ES-I3 (cell line): ENCODE measurements around the gene NSF.
"Not testable (repeated sequence)": the region's sequence is repeated elsewhere in the genome, so short reads cannot be mapped to it uniquely, and the experiment has no call there.

Experiments
- H3K36me3 ChIP-seq: 2 replicates; pipeline ENCODE4 v1.6.1; 2013; ENCODE audit warnings: mild to moderate bottlenecking, low read length, control low read depth, moderate library complexity; ENCODE audit not compliant: insufficient read depth
- H3K4me1 ChIP-seq: 2 replicates; pipeline ENCODE4 v1.6.1; 2013; ENCODE audit warnings: mild to moderate bottlenecking, control low read depth, low read length; ENCODE audit not compliant: insufficient read depth
- H3K9ac ChIP-seq: 2 replicates; pipeline ENCODE4 v1.6.1; 2013; ENCODE audit warnings: low read depth, mild to moderate bottlenecking, low read length, moderate library complexity
- H3K9me3 ChIP-seq: 2 replicates; pipeline ENCODE4 v1.6.1; 2013; ENCODE audit warnings: mild to moderate bottlenecking, low read length, moderate library complexity; ENCODE audit not compliant: control insufficient read depth, insufficient read depth

Gene NSF

DNA sequence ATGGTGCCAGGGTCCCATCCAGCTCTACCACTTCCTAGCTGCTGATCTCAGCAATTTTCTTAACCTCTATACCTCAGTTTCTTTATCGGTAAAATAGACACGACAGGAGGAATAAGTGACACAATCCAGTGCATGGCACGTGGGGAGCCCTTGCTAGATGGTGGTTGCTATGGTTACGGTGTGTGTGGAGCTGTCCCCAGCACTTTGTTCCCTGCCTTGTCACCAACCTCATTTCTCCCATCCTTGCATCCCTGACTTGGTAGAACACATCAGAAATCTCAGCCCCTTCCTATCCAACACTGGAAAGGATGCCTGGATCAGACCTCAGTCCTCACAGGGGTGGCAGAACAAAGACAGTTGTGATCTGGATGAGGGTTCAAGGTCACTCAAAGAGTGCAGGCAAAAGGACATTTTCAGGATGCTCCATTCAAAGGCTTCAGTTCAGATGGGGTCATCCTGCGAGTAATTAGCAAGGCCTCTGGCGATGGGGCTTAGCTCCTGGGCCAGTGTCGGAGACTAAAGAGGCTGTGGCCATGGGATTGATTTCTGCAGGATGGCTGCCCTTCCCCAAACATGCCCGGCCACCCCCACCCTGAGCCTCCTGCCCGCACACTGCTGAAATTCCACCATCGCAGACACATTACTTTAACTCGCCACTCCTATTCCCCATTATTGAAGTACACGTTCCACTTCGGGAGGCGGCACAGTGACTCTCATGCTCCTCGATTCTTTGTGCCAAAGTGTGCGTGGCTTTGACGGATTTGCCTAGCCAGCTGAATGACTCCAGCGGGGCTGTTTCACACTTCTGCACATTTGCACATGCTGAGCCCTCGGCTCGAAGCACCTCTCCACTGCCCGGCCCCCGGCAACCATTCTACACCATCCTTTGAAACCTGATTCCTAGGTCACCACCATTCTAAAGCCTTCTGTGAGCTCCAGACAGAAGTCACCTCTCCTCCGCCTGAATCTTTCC is 187.8 kb downstream of the NSF start:
- H3K4me1 ChIP-seq, result peaks cover 19% of the 10 kb centered on the region
- no peak overlapping the region for H3K9ac ChIP-seq
- no peaks in the 10 kb centered on the region for H3K9me3 ChIP-seq
- H3K36me3 ChIP-seq, result no peaks in the 10 kb centered on the region

- Histone ChIP-seq H3K9ac (no peak overlapping the region), H3K9me3 (no peaks in the 10 kb centered on the region), H3K36me3 (no peaks in the 10 kb centered on the region), H3K4me1 (0 out of 2 replicates have a peak, but pooled peaks cover 3% of the 10 kb centered on the region)
Observed at GRCh38 chr17:46780003-46780373, 189.5 kb downstream of the NSF start.

GRCh38 chr17:46782250-46782953 is 191.9 kb downstream of the NSF start:
- Histone ChIP-seq H3K4me1 (peaks cover 10% of the 10 kb centered on the region; the same call in 1 of the 2 replicates), H3K9ac (no peak overlapping the region), H3K9me3 (no peaks in the 10 kb centered on the region), H3K36me3 (no peaks in the 10 kb centered on the region)

- no peaks in the 10 kb centered on the region for H3K9me3 ChIP-seq
- peaks cover 10% of the 10 kb centered on the region; the same call in 1 of the 2 replicates for H3K4me1 ChIP-seq
- H3K9ac ChIP-seq, result no peak overlapping the region
- H3K36me3 ChIP-seq, result no peaks in the 10 kb centered on the region
Observed at GRCh38 chr17:46783031-46783593, 192.6 kb downstream of the NSF start.

DNA sequence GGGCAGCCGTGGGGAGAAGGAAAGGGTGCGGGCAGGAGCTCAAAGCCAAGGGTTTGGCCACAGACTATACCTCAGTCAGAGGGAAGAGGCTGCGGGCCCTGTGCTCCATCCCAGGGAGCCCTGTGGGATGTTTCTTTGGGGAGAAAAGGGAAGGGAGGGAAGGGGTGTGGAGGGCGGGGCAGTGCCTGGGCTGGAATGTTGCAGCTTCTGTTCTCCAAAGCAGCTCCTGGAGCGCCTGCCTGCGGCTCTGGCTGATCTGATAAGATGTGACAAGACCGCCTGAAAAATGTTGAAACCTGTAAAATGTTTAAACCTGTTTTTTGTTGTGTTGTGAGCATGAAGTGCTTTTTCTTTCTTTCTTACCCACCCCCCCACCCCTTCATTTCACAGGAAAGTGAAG is 195.2 kb downstream of the NSF start:
- Histone ChIP-seq H3K36me3 (no peaks in the 10 kb centered on the region), H3K9ac (no peak overlapping the region), H3K4me1 (peaks cover 15% of the 10 kb centered on the region; the same call in 1 of the 2 replicates), H3K9me3 (no peaks in the 10 kb centered on the region)

GRCh38 chr17:46787478-46787877 is 197.0 kb downstream of the NSF start:
- peaks cover 18% of the 10 kb centered on the region; the same call in 1 of the 2 replicates for H3K4me1 ChIP-seq
- no peaks in the 10 kb centered on the region for H3K9me3 ChIP-seq
- no peaks in the 10 kb centered on the region for H3K36me3 ChIP-seq
- no peak overlapping the region for H3K9ac ChIP-seq

DNA sequence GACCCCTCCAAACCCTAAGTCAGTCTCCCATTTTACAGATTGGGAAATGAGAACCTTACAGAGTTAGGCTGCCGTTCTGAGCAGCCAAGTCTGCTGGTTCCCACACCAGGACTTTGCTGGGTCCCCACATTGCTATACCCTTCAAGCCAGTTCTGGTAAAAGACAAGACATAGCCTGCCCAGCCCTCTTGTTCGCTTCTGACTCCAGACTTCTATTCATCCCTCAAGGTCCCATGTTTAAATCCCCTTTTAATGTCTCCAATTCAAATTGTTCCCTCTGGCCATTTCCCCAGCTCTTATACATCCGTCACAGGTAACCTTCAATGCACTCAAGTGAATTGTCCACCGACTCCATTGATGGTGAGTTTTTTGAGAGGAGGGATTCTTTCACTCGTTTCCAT is 197.8 kb downstream of the NSF start:
- Histone ChIP-seq H3K9ac (no peak overlapping the region), H3K9me3 (no peaks in the 10 kb centered on the region), H3K4me1 (peaks cover 18% of the 10 kb centered on the region; the same call in 1 of the 2 replicates), H3K36me3 (no peaks in the 10 kb centered on the region)

GRCh38 chr17:46788796-46789195 is 198.3 kb downstream of the NSF start:
- Histone ChIP-seq H3K9ac (no peak overlapping the region), H3K36me3 (no peaks in the 10 kb centered on the region), H3K9me3 (no peaks in the 10 kb centered on the region), H3K4me1 (peaks cover 18% of the 10 kb centered on the region; the same call in 1 of the 2 replicates)

DNA sequence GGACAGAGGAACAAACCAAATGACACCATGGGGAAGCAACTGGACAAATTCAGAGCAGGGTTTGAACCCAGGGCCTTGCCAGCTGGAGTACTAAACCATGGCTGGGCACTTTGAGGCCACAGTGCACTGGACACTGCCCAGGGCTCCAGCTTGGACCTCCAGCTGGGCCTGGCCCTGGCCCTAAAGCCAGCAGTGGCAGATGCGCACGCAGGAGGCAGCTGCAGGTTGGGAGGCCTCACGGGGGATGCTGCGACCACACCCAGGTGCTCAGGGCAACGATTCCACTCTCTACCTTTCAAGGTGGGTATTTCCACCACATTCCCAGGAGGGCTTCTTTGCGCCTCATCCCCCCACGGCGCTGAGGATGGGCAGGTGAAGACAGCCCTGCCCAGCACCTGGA is 199.1 kb downstream of the NSF start:
- Histone ChIP-seq H3K9ac (no peak overlapping the region), H3K36me3 (no peaks in the 10 kb centered on the region), H3K4me1 (peaks cover 18% of the 10 kb centered on the region; the same call in 1 of the 2 replicates), H3K9me3 (no peaks in the 10 kb centered on the region)

GRCh38 chr17:46790216-46790615 is 199.7 kb downstream of the NSF start:
- no peaks in the 10 kb centered on the region for H3K9me3 ChIP-seq
- H3K4me1 ChIP-seq, result peaks cover 18% of the 10 kb centered on the region; the same call in 1 of the 2 replicates
- no peaks in the 10 kb centered on the region for H3K36me3 ChIP-seq
- no peak overlapping the region for H3K9ac ChIP-seq

DNA sequence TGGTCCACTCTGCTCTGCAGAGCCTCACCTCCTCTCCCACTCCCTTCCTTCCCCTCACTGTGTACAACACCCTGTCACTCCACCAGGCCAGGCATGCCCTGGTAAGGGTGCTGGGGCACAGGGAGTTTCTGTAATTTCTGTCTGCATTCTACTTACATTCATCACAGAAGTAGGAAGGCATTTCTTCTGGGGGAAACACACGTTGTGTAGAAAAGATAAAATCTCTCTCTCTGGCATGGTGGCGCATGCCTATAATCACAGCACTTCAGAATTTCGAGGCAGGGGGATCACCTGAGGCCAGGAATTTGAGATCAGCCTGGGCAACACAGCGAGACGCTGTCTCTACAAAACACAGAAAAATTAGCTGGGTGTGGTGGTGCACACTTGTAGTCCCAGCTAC is 201.1 kb downstream of the NSF start:
- Histone ChIP-seq H3K36me3 (no peaks in the 10 kb centered on the region), H3K9me3 (no peaks in the 10 kb centered on the region), H3K4me1 (peaks cover 12% of the 10 kb centered on the region; the same call in 1 of the 2 replicates), H3K9ac (no peak overlapping the region)

- no peaks in the 10 kb centered on the region for H3K36me3 ChIP-seq
- no peak overlapping the region for H3K9ac ChIP-seq
- H3K4me1 ChIP-seq, result peaks cover 15% of the 10 kb centered on the region; the same call in 1 of the 2 replicates
- H3K9me3 ChIP-seq, result no peaks in the 10 kb centered on the region
Observed at GRCh38 chr17:46792071-46792470, 201.6 kb downstream of the NSF start.

- not testable (repeated sequence) for H3K36me3 ChIP-seq, H3K9ac ChIP-seq, H3K9me3 ChIP-seq
- H3K4me1 ChIP-seq, result peaks cover 21% of the 10 kb centered on the region; the same call in 1 of the 2 replicates
Observed at GRCh38 chr17:46793023-46793422, 202.6 kb downstream of the NSF start.

- Histone ChIP-seq H3K9me3 (no peaks in the 10 kb centered on the region), H3K4me1 (peaks cover 21% of the 10 kb centered on the region; the same call in 1 of the 2 replicates), H3K9ac (no peak overlapping the region), H3K36me3 (no peaks in the 10 kb centered on the region)
Observed at GRCh38 chr17:46793541-46793940, 203.1 kb downstream of the NSF start.
